ENCODE results near the gene AP2B1. TPM values are rescaled to one million over a fixed set of nuclear protein-coding genes. Genes with fewer than 3 reads are reported as not detected.

AP2B1 gene
- total RNA-seq, 4 donors from 2014 or later: 9.7 to 99.4 (median 37.4) TPM

DNA sequence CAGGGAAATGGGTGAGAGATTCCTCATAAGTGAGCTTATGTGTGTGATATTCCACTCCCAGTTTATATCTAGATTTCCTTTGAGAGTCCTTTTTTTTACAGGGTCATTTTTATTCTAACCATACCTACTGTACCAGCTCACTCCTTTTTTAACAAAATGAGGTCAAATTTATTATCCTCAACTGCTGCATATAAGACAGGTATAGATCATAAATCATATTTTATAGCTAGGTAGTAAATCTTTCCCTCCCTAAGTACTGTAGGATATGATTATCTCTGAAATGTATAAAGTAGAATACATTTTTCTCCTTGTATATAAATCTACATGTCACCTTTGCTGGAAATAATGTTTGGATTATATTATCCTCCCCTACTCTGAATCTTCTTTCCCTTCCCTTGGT is 31.5 kb downstream of the AP2B1 start:
- no peaks in the 10 kb centered on the region for H3K9me3 ChIP-seq
- DNase-seq: no peak
- H3K27me3 ChIP-seq: no peaks in the 10 kb centered on the region
- peak overlapping the region in 1 of 4 donors; percentile 20 for H3K27ac ChIP-seq
- no peak overlapping the region for H3K4me3 ChIP-seq
- TF ChIP-seq, protein P1, sequence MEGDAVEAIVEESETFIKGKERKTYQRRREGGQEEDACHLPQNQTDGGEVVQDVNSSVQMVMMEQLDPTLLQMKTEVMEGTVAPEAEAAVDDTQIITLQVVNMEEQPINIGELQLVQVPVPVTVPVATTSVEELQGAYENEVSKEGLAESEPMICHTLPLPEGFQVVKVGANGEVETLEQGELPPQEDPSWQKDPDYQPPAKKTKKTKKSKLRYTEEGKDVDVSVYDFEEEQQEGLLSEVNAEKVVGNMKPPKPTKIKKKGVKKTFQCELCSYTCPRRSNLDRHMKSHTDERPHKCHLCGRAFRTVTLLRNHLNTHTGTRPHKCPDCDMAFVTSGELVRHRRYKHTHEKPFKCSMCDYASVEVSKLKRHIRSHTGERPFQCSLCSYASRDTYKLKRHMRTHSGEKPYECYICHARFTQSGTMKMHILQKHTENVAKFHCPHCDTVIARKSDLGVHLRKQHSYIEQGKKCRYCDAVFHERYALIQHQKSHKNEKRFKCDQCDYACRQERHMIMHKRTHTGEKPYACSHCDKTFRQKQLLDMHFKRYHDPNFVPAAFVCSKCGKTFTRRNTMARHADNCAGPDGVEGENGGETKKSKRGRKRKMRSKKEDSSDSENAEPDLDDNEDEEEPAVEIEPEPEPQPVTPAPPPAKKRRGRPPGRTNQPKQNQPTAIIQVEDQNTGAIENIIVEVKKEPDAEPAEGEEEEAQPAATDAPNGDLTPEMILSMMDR (IDR thresholded peaks at IDR 0.05): no peak
- TF ChIP-seq POLR2A (IDR thresholded peaks at IDR 0.05): no peak
- H3K4me1 ChIP-seq: peaks cover 0 to 27% (median 0%) of the 10 kb centered on the region in 3 donors
- intact Hi-C loops (cut with DNase I): no loop called here
- H3K36me3 ChIP-seq: peaks cover 0 to 20% (median 0%) of the 10 kb centered on the region in 3 donors

DNA sequence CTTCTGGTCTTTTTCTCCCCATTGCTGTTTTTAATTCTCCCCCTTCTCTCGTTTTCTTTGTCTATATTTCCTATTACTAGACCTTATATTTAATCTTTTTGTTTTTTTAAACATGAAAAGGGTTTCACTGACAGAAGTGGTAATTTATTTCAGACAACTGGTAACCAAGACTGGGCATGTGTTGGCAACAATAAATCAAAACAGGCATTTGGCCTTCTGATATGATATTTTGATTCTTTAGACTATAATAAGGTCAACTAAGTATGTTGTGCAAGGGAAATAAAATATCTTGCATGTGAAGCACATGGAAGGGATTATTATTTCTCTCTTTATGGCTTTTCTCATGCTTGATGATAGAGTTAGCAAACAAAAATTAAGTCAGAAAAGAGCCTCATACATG is 34.6 kb downstream of the AP2B1 start:
- no peaks in the 10 kb centered on the region for H3K9me3 ChIP-seq
- H3K4me3 ChIP-seq: no peak overlapping the region
- H3K36me3 ChIP-seq: peaks cover 0 to 52% (median 0%) of the 10 kb centered on the region in 3 donors
- no peak for DNase-seq
- H3K27me3 ChIP-seq: no peaks in the 10 kb centered on the region
- no peak overlapping the region for H3K27ac ChIP-seq
- H3K4me1 ChIP-seq: peaks cover 0 to 21% (median 0%) of the 10 kb centered on the region in 3 donors
- 25 to 49% methylated on average over 1 of the region's 1 CpG for WGBS, 2 donors
- TF ChIP-seq, protein P1 (IDR thresholded peaks at IDR 0.05): no peak
- TF ChIP-seq POLR2A (IDR thresholded peaks at IDR 0.05): no peak
- intact Hi-C loops (cut with DNase I): loop anchor here (10.0 kb wide), 1 partner anchor 73 kb away; no protein-coding TSS in a partner anchor

DNA sequence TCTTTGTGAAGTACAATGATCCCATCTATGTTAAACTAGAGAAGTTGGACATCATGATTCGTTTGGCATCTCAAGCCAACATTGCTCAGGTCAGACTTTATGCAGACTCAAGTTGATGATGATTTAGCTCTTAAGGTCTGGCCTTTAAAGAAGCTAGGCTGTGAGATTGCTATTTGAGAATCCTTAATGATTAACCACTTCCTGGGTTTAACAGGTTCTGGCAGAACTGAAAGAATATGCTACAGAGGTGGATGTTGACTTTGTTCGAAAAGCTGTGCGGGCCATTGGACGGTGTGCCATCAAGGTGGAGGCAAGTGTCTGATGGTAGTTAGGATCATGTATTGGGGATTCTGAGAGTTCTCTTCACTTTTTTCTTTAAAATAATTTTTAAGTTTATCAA is 40.3 kb downstream of the AP2B1 start:
- no peak for DNase-seq
- no peak for TF ChIP-seq POLR2A (IDR thresholded peaks at IDR 0.05)
- TF ChIP-seq, protein P1 (IDR thresholded peaks at IDR 0.05): peak in 1 of 6 experiments; percentile 11
- Histone ChIP-seq H3K27me3 (no peaks in the 10 kb centered on the region), H3K36me3 (peaks cover 0 to 96% (median 12%) of the 10 kb centered on the region in 3 donors), H3K27ac (no peak overlapping the region), H3K4me3 (no peak overlapping the region), H3K4me1 (no peaks in the 10 kb centered on the region), H3K9me3 (no peaks in the 10 kb centered on the region)
- intact Hi-C loops (cut with DNase I): loop anchor here (10.0 kb wide), 1 partner anchor 67 kb away; no protein-coding TSS in a partner anchor
- WGBS, 2 donors: 91 to 92% methylated on average over 4 of the region's 4 CpGs

DNA sequence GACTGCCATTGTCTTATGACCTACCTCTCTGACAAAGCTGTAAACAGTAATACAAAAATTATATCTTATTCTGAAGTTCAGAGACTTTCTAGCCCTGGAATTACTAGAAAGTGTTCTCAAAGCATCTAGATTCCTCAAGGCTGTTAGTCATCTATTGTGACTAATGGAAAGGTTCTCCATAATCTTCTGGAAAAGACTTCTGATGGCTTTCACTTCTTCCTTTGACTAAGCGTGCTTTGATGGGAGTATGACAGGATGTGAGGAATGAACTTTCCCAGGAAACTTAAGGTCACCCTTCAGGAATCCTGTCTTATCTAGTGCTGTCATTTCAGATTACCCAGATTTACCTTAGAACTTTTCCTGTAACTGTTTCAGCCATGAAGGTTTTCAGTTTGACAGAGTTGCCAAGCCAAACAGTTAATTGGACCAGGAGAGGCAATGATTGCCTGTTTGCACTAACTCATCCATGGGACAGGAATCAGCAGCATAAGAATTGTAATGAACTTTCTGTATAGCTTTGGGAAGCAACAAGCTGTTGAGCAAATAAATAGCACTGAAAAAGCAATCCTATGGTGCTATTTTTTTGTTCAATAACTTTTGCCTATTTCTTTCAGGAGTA is 43.5 kb downstream of the AP2B1 start:
- no peak for TF ChIP-seq POLR2A (IDR thresholded peaks at IDR 0.05)
- TF ChIP-seq, protein P1 (IDR thresholded peaks at IDR 0.05): no peak
- Histone ChIP-seq H3K9me3 (no peaks in the 10 kb centered on the region), H3K36me3 (peaks cover 10 to 88% (median 12%) of the 10 kb centered on the region in 3 donors), H3K4me3 (no peak overlapping the region), H3K4me1 (no peaks in the 10 kb centered on the region), H3K27me3 (no peaks in the 10 kb centered on the region), H3K27ac (no peak overlapping the region)
- 29 to 70% methylated on average over 1 of the region's 1 CpG for WGBS, 2 donors
- intact Hi-C loops (cut with DNase I): no loop called here
- DNase-seq: no peak

DNA sequence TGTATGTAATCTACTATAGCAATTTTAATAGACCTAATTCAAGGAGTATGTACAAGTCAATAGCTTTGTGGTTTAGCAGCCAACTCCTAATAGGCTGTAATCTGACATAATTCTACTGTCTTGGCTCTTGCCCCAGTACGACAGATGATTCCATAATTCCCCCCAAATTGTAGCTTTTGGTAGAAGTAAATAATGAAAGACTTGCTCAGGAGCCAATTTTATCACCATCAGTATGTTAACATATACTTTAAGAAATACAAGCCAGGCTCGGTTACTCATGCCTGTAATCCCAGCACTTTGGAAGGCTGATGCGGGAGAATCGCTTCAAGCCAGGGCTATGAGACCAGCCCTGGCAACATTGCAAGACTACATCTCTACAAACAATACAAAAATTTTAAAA is 53.9 kb downstream of the AP2B1 start:
- 80 to 93% methylated on average over 4 of the region's 4 CpGs for WGBS, 2 donors
- H3K9me3 ChIP-seq: no peaks in the 10 kb centered on the region
- H3K4me3 ChIP-seq: no peak overlapping the region
- H3K4me1 ChIP-seq: no peaks in the 10 kb centered on the region
- no peaks in the 10 kb centered on the region for H3K27me3 ChIP-seq
- TF ChIP-seq, protein P1 (IDR thresholded peaks at IDR 0.05): no peak
- no peak for TF ChIP-seq POLR2A (IDR thresholded peaks at IDR 0.05)
- peaks cover 6 to 100% (median 32%) of the 10 kb centered on the region in 3 donors for H3K36me3 ChIP-seq
- H3K27ac ChIP-seq: no peak overlapping the region
- DNase-seq: no peak
- intact Hi-C loops (cut with DNase I): no loop called here

Data from esophagus squamous epithelium (tissue), 5 donors.